DMS 273 (cell line): ENCODE results near the gene F2RL3.
"Not testable (repeated sequence)": the region's sequence is repeated elsewhere in the genome, so short reads cannot be mapped to it uniquely, and the experiment has no call there.

Experiments used
- DNase-seq: peaks from one replicate; lab custom pipeline; 2025; ENCODE audit not compliant: unreplicated experiment; lab: John Stamatoyannopoulos, UW

F2RL3 gene

DNA sequence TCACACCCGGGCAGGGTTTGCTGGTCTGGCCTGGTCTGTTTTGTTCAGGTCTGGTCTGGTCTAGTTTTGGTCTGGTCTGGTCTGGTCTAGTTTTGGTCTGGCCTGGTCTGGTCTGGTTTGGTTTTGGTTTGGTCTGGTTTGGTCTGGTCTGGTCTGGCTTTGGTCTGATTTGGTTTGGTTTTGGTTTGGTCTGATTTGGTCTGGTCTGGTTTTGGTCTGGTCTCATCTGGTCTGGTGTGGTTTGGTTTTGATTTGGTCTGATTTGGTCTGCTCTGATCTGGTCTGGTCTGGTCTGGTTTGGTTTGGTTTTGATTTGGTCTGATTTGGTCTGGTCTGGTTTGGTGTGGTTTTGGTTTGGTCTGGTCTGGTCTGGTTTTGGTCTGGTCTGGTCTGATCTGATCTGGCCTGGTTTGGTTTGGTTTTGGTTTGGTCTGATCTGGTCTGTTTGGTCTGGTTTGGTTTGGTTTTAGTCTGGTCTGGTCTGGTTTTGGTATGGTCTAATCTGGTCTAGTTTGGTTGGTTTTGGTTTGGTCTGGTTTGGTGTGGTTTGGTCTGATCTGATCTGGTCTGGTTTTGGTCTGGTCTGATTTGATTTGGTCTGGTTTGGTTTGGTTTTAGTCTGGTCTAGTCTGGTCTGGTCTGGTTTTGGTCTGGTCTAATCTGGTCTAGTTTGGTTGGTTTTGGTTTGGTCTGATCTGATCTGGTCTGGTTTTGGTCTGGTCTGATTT lies 14.4 kb upstream of the F2RL3 start:
- no peak for DNase-seq

DNA sequence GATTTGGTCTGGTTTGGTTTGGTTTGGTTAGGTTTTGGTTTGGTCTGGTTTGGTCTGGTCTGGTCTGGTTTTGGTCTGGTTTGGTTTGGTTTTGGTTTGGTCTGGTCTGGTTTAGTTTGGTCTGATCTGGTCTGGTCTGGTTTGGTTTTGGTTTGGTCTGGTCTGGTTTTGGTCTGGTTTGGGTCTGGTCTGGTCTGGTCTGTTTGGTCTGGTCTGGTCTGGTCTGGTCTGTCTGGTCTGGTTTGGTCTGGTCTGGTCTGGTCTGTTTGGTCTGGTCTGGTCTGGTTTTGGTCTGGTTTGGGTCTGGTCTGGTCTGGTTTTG lies 13.9 kb upstream of the F2RL3 start:
- not testable (repeated sequence) for DNase-seq

DNA sequence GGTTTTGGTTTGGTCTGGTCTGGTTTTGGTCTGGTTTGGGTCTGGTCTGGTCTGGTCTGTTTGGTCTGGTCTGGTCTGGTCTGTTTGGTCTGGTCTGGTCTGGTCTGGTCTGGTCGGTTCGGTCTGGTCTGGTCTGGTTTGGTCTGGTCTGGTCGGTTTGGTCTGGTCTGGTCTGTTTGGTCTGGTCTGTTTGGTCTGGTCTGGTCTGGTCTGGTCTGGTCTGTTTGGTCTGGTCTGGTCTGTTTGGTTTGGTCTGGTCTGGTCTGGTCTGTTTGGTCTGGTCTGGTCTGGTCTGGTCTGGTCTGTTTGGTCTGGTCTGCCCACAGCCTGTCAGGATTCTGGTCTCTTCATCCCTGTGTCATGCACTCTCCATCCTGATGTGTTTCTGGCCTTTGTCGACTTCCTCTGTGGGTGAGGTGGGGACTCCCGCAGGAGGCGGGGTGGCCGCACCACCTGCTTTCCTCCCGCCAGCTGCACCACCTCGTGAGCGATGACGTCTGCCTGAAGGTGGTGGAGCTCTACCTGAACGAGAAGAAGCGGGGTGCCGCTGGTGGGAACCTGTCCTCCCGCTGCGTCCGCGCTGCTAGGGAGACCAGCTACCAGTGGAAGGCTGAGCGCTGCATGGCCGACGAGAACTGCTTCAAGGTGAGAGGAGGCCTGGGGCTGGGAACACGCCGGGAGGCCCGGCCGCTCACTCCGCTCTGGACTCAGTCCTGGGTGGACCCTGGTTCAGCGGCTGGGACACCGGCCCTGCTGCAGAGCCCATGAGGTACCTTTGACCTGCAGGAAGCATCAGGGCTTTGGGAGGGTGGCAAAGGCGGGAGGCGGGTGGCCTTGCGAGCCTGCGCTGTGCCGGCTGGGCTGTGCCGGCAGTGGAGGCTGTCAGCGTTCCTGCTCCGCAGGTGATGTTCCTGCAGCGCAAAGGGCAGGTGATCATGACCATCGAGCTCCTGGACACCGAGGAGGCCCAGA lies 12.9 kb upstream of the F2RL3 start:
- no peak for DNase-seq

DNA sequence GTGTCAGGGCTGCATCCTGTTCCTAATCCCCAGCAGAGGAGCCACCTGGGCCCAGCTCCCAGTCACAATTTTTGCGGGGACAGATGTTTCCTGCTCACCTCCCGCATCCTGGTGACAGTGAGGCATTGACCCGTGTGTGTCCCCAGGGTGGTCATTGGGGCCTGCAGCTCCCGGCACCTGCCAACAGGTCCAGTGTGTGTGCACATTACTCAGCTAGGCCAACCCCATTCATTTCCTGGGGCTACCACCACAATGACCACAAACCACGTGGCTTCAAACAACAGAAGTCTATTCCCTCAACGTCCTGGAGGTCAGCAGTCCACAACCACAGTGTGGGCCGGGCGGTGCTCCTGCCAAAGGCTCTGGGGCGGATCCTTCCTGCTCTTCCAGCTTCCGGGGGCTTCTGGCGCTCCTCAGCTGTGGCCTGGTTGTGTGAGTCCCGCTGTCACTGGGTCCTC lies 11.9 kb upstream of the F2RL3 start:
- DNase-seq = no peak

DNA sequence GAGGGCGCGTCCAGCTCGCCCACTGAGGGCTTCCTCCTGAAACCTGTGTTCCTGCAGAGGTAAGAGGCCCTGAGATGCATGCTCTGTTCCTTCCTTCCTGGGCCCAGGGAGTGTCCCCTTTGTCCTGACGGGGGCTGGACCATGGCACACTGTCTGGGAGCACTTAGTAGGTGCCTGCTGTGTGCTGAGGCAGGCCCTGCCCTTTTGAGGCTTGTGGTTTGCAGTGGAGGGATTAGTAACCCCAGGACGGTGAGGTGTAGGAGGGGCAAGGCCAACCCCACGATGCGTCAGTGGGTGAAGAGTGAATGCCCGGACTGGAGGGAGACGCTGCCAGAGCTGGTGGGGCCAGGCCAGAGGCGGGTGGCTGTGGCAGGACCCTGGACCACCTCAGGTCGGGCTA lies 11.2 kb upstream of the F2RL3 start:
- DNase-seq = no peak

DNA sequence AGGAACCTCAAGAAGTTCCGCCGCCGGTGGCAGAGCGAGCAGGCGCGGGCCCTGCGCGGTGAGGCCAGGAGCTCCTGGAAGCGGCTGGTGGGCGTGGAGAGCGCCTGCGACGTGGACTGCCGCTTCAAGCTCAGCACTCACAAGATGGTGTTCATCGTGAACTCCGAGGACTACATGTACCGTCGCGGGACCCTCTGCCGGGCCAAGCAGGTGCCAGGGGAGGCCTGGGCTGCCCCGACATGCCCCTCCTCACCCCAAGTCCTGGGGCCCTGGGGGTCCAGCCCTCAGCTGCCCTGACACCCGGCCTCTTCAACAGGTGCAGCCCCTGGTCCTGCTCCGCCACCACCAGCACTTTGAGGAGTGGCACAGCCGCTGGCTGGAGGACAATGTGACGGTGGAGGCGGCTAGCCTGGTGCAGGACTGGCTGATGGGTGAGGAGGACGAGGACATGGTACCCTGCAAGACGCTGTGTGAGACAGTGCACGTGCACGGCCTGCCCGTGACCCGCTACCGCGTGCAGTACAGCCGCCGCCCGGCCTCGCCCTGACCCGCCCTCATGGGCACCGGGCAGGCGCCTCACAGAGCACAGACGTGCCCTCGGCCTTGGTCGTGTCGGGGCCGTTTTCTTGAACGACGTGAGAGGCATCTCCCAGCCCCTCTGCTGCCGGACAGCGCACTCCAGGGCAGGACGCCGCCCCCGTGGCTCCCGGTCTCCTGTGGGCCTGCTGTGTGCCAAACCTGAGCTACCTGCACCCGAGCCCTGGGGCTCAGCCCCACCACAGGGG lies 10.4 kb upstream of the F2RL3 start:
- no peak for DNase-seq

DNA sequence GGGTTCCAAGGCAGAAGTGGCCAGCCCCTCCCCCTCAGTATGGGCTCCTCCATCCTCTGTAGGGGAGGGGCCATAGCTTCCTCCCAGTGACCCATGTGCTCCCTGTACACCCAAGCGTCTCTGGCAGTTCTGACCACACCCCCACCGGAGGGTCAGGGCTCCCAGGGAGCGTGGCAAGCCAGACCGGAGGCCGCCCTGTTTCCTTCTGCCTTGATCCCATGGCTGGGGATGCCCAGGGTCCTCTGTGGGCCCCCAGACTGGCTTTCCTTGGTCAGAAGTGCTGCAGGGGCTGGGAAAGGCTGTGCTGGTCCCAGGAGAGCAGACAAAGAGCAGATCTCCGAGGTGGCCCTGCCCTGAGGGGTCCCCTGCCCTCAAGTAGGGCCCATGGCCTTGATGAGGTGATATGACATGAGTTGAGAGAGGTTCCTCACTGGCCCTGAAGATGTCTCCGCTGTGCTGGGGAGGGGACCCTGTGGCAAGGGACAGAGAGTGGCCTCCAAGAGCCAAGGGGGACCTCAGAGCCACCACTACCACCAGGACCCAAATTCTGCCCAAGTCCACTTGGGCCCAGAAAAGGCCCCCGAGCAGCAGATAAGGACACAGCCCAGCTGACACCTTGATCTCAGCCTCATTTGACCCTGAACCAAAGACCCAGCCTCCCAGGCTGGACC lies 7.8 kb upstream of the F2RL3 start:
- DNase-seq = no peak

DNA sequence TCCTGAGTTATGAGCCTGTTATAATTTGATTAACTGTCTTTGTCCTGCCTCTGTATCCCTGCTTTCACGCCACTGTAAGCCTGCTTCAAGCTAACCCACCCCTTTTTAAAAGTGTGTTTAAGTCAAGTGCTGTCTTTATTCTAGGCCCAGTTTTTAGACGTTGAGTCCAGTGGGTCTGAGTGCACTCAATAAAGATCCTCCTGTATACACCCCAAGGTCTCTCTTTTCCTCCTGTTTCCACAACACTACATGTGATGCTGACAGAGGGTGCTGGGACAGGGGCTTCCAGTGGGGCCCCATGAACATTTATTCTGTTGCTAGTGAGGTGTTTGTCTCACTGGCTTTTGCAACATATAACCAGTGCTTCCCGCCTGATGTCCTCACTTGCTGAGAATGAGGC lies 6.7 kb upstream of the F2RL3 start:
- peak; percentile 16 for DNase-seq

DNA sequence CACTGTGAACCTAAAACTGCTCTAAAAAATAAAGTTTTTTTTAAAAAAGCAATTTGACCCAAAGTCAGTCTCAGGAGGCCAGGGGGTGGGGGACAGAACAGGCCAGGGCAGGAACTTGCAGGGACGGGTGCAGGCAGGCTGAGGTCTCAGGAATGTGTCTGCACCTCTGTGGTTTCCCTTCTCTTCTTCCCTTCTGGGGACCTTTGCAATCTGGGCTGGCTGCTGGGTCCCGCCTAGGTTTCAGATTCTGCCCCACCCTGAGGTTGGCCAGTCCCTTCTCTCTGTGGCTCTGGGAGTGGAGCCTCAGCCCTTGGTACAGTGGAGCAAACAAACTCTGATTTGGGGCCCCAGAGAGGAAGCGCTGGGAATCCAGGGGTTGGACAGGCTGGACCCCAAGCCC lies 5.3 kb upstream of the F2RL3 start:
- DNase-seq = no peak

DNA sequence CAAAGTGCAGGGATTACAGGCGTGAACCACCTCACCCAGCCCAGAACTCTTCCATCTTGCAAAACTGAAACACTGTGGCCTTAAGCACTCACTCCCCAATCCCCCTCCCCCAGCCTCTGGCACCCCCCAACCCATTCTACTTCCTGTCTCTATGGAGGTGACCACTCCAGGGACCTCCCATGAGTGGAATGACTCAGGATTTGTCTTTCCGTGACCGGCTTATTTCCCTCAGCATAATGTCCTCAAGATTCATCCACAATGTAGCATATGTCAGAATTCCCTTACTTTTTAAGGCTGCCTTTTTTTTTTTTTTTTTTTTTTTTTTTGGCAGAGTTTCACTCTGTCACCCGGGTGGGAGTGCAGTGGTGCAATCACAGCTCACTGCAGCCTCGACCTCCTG lies 3.6 kb upstream of the F2RL3 start:
- DNase-seq = no peak

DNA sequence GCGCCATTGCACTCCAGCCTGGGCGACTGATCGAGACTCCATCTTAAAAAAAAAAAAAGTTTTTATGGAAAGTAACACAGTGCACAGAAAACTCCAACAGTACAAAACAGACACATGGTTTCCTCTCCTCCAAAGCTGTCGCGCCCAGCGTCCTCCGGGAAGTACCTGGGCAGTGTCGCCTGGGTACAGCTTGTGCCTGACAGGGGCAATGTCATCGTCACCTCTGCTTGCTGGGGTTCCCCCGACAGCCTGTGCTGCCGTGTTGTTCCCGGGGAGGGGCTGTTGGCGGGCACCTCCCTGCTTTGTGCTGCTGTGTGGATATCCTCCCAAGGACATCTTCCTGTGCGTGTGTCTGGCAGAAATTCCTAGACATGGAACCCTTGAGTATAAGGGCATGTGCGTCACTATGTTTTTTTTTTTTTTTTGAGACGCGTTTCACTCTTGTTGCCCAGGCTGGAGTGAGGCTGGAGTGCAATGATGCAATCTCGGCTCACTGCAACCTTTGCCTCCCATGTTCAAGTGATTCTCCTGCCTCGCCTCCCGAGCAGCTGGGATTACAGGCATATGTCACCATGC lies 2.4 kb upstream of the F2RL3 start:
- peak; percentile 15 for DNase-seq

DNA sequence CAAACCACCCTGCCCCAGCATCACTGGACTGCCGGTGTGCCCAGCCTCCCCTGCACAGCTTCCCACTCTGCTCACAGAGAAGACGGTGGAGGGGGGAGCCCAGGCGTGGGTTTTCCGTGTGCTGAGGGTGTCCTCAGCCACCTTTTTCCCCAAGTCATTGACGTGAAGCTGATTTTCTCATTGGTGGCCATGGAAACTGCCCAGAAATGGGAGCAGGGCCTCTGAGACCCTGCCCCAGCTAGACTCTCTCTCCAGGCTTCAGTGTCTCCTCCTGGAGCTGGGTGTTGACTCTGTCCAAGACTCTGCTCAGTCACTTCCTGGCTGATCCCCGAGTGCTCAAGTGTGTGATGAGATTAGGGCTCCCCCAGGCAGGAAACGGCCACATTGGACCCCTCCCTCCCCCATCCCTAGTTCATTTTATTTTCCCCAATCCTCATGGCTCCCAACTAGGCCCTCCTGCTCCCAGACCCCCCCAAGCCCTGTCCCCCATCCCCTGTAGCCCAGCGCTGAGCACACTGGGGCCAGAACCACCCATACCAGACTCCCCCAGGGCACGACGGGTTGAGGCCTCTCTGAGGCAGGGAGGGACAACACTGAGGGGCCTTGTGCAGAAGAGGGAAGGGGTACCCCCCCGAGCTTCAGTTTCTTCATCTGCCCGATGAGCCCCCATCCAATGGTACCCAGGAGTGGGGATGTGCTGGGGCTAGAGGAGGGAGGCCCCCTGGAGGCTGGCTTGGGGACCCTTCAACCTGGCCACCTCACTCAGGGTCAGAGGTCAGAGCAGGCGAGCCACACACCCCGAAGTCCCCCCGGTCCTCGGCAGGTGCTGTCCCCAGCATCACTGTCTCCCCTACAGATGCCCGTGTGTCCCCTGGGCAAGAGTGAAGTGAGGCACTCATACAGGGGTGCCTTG lies 1.2 kb upstream of the F2RL3 start:
- DNase-seq = no peak

DNA sequence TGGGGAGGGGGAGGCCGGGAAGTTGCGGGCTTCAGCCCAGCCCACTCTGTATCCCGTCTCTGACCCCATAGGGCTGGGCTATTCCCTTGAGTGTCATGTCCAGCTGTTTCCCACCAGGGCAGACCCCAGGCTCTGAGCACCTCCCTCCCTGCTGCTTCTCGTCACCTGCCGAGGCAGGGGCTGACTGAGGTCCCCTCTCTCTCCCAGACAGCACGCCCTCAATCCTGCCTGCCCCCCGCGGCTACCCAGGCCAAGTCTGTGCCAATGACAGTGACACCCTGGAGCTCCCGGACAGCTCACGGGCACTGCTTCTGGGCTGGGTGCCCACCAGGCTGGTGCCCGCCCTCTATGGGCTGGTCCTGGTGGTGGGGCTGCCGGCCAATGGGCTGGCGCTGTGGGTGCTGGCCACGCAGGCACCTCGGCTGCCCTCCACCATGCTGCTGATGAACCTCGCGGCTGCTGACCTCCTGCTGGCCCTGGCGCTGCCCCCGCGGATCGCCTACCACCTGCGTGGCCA lies 625 bp downstream of the F2RL3 start:
- DNase-seq = no peak

DNA sequence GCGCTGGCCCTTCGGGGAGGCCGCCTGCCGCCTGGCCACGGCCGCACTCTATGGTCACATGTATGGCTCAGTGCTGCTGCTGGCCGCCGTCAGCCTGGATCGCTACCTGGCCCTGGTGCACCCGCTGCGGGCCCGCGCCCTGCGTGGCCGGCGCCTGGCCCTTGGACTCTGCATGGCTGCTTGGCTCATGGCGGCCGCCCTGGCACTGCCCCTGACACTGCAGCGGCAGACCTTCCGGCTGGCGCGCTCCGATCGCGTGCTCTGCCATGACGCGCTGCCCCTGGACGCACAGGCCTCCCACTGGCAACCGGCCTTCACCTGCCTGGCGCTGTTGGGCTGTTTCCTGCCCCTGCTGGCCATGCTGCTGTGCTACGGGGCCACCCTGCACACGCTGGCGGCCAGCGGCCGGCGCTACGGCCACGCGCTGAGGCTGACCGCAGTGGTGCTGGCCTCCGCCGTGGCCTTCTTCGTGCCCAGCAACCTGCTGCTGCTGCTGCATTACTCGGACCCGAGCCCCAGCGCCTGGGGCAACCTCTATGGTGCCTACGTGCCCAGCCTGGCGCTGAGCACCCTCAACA lies 1.2 kb downstream of the F2RL3 start:
- no peak for DNase-seq

DNA sequence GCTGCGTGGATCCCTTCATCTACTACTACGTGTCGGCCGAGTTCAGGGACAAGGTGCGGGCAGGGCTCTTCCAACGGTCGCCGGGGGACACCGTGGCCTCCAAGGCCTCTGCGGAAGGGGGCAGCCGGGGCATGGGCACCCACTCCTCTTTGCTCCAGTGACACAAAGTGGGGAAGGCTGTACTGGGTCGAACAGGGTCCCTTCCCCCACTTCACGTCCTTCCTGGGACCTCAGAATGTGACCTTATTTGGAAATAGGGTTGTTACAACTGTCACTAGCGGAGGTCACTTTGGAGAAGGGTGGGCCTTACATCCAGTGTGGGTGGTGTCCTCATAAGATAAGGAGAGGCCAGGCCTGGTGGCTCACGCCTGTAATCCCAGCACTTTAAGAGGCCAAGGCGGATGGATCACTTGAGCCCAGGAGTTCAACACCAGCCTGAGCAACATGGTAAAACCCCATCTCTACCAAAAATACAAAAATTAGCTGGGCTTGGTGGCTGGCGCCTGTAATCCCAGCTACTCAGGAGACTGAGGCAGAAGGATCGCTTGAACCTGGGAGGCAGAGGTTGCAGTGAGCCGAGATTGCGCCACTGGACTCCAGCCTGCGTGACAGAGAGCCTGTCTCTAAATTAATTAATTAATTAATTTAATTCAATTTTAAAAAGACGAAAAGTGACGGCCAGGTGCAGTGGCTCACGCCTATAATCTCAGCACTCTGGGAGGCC lies 1.8 kb downstream of the F2RL3 start:
- no peak for DNase-seq

DNA sequence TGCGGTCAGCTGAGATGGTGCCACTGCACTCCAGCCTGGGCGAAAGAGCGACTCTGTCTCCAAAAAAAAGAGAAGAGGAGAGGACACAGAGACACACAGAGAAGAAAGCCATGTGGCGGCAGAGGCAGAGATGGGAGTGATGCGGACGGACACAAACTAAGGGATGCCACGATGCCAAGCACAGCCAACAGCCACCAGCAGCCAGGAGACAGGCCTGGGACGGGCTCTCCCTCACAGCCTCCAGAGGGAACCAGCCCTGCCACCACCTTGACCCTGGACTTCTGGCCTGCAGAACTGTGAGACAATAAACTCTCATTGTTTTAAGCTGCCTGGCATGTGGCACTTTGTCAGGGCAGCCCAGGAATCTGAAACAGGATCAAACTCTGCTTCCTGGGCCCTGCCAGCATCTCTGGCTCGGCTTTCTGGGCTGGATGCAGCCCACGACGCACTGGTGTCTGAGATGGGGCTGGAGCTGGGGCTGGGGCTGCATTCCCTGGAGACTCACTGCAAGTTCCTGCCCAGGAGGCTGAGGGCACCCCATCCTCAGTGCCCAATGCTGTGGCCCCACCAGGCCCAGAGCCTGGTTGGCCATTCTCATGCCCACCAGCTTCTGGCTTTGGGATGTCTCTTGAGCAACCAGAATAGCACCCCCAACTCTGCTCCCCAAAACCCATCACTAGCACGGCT lies 3.0 kb downstream of the F2RL3 start:
- no peak for DNase-seq

DNA sequence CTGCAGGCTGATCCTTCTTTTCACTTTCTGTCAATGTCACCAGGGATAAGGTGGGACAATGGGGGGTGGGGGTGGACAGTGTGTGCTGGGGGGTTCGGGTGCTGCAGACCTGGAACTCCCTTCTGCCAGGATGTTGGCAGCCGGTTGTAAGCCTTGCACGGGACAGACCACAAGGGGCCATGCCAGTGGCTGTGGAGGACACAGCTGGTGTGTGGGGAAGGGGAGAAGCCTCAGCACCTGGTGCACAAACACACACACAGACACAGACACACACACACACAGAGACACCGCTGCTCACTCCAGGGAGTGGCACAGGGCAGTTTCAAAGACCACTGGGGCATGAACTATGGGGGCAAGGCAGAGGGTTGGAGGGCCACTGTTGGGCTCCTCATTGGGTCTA lies 3.6 kb downstream of the F2RL3 start:
- DNase-seq = no peak
